ENCODE measurements around the gene UBR2.

DNA sequence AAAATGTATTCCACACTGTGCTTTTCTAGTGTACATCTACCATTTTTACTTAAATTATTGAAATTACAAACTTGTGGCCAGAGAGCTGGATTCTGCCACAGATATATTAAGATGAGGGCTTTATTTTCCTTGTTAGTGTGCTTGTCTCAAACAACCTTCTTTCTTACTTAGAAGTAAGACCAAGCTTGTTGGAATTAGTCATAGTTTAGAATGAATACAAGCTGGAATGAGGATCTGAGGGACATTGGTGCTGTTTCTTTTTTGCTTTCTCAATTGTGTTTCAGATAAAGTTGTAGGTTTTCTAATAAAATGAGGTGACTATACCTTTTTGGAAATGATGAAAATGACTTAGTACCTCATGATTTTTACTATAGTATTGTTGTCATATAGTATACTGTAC is 40.3 kb downstream of the UBR2 start:
- TF ChIP-seq CTCF (IDR thresholded peaks at IDR 0.05; ENCODE audit: low read depth, low read length), result no peak
- no peak for TF ChIP-seq EZH2phosphoT487 (IDR thresholded peaks at IDR 0.05; ENCODE audit: low read depth)

All from OCI-LY3 (cell line).